Thoracic aorta (tissue), 2 donors: ENCODE data around the gene LTF. TPM values are rescaled to one million over a fixed set of nuclear protein-coding genes. Genes with fewer than 3 reads are reported as not detected.
"Not testable (repeated sequence)": the region's sequence is repeated elsewhere in the genome, so short reads cannot be mapped to it uniquely, and the experiment has no call there.

ENCODE experiments used
- ATAC-seq: fragments of 150-250 bp; one replicate; pipeline ENCODE4 v1.8.0; 2017; ENCODE audit warnings: low read depth; ENCODE audit not compliant: insufficient number of reproducible peaks, low FRiP score
- DNase-seq: peaks from one replicate; pipeline ENCODE4 v3.0.0-alpha.2; 2020; ENCODE audit warnings: low spot score
- H3K27ac ChIP-seq, 2 donors: fragments of 200-600 bp; sonication (generic); 1 replicate in 1 of 2; 2 replicates in 1 of 2; pipeline ENCODE4 v1.5.1; 2016; ENCODE audit warnings: mild to moderate bottlenecking in 2 of 2, moderate library complexity in 2 of 2
- H3K27me3 ChIP-seq: fragments of 200-600 bp; sonication (generic); replicated peaks from 2 replicates; pipeline ENCODE4 v1.6.0; 2016; ENCODE audit warnings: mild to moderate bottlenecking; ENCODE audit not compliant: insufficient read depth
- H3K36me3 ChIP-seq: fragments of 200-600 bp; sonication (generic); one replicate; pipeline ENCODE4 v1.5.1; 2016
- H3K4me1 ChIP-seq, 2 donors: fragments of 200-600 bp; sonication (generic); 1 replicate in 1 of 2; 2 replicates in 1 of 2; pipeline versions ENCODE4 v1.5.1 to v1.6.0; 2016; ENCODE audit warnings: low read depth in 2 of 2, mild to moderate bottlenecking in 1 of 2; ENCODE audit not compliant: control insufficient read depth in 1 of 2
- H3K4me3 ChIP-seq: fragments of 200-600 bp; sonication (generic); 2 replicates; pipeline ENCODE4 v1.5.1; 2016; ENCODE audit warnings: mild to moderate bottlenecking
- H3K9me3 ChIP-seq: fragments of 200-600 bp; sonication (generic); 2 replicates; pipeline ENCODE4 v1.5.1; 2016
- total RNA-seq, 2 donors: library from RNA; depleted of rRNA; stranded (reverse); fragments of >200 nt; gene quantifications; one replicate each; pipeline versions ENCODE4 v1.1.0 to v1.2.3, GENCODE V29; 2016
- TF ChIP-seq, protein P1 (sequence below): fragments of 200-600 bp; sonication (generic); IDR thresholded peaks from one replicate; pipeline ENCODE4 v1.5.1; 2019; ENCODE audit warnings: antibody characterized with exemption

Gene LTF
- total RNA-seq, 2 donors from 2014 or later = 0.28 to 3.0 TPM

DNA sequence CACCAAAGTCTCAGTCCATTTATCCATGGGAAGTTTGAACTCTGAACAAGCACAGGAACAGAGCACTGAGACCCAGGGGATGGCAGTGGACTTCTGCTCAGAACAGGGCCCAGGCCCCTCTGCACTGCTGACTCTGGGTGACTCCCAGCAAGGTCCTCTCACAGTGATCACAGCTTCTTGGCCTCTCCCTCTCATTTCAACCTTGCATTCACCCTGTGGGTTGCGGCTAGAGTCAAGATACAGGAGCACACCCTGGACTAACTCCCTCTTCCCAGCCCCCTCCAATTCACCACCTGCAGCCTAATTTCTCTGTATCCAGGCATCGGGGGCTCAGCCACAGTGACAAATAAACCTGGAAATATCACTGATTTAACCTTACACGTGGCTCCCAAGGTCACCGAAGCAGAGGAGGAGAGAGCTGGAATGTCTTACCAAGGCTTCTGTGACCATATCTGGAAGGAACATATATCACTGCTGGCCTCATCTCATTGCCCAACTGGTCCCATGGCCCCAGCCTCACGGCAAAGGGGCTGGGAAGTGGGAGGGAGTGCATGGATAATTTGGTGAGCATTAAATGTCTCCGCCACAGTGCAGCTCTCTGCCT lies 34.3 kb upstream of the LTF start:
- Histone ChIP-seq H3K27me3 (no peaks in the 10 kb centered on the region), H3K4me1 (no peaks in the 10 kb centered on the region), H3K27ac (no peak overlapping the region), H3K36me3 (no peaks in the 10 kb centered on the region), H3K9me3 (no peaks in the 10 kb centered on the region), H3K4me3 (no peak overlapping the region)
- no peak for ATAC-seq
- no peak for DNase-seq
- TF ChIP-seq, protein P1, sequence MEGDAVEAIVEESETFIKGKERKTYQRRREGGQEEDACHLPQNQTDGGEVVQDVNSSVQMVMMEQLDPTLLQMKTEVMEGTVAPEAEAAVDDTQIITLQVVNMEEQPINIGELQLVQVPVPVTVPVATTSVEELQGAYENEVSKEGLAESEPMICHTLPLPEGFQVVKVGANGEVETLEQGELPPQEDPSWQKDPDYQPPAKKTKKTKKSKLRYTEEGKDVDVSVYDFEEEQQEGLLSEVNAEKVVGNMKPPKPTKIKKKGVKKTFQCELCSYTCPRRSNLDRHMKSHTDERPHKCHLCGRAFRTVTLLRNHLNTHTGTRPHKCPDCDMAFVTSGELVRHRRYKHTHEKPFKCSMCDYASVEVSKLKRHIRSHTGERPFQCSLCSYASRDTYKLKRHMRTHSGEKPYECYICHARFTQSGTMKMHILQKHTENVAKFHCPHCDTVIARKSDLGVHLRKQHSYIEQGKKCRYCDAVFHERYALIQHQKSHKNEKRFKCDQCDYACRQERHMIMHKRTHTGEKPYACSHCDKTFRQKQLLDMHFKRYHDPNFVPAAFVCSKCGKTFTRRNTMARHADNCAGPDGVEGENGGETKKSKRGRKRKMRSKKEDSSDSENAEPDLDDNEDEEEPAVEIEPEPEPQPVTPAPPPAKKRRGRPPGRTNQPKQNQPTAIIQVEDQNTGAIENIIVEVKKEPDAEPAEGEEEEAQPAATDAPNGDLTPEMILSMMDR = no peak

DNA sequence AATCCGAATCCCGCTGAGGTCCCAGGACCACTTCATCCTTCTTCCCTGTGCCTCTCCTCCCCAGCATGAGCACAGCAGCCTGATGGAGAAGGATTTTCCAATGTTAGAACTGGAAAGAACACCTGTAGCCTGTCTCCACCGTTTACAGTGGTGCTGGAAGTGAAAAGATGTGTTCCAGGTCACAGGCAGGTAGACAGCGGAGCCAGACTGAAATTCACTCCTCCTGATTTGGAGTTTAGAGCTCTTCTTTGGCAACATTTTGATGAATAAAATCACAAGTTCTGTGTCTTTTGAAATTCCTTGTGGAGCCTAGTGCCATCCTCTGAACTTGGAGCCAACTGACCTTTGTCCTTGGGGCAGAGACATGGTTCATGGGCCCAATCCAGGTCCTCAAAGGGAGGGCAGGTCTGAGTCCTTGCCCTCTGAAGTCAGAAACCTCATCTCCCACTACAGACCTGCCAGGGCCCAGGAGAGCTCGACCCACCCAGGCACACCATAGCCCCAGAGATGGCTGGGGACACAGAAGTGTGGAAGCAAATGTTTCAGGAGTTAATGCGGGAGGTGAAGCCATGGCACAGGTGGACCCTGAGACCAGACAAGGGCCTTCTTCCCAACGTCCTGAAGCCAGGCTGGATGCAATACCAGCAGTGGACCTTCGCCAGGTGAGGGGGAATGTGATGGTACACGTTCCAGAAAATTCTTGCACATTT lies 33.0 kb upstream of the LTF start, which contains the start of gene RTP3:
RTP3 (plus strand) TSS at position 421 of the 710 bp plus-strand sequence; CDS start at position 508, 87 bp downstream.
- ATAC-seq (no peak), DNase-seq (no peak)
- Histone ChIP-seq H3K4me3 (no peak within 1 kb of the TSS), H3K9me3 (no peaks in the 10 kb centered on the region), H3K27ac (no peak within 1 kb of the TSS), H3K4me1 (no peaks in the 10 kb centered on the region), H3K36me3 (no peaks in the 10 kb centered on the region), H3K27me3 (no peaks in the 10 kb centered on the region)
- TF ChIP-seq, protein P1 = no peak

DNA sequence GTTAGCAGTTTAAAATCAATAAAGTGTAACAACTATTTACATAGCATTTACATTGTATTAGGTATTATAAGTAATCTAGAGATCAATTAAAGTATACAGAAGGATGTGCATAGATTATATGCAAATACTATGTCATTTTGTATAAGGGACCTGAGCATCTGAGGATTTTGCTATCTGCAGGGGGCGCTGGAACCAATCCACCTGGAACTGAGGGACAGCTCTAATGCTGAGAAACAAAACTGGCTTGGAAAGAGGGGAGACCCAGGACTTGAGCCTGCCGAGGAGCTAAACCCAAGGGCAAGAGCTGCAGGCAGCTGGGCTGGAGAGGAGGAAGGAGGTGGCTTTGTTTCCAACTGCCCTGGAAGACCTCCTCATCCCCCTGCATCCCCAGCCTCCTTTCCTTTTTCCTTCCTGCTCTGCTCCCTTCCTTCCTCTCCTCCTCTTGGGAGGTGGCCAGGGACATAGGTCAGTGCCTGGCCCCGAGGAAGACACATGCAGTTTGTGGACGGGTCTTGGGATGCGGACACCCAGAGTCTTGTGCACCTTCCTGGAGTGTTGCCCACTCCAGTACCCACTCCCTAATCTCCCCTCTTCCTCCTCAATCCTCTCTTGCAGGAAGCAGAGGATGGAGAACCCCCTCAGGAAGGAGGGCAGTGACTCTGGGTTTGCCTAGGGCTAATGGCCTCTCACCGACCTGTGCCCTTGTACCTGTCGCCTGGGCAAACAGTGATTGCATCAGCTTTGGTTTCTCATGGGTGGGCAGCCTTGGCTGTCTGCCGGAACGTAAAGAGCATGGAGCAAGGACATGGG lies 32.2 kb upstream of the LTF start:
- Histone ChIP-seq H3K4me3 (no peak overlapping the region), H3K36me3 (no peaks in the 10 kb centered on the region), H3K4me1 (no peaks in the 10 kb centered on the region), H3K27ac (no peak overlapping the region), H3K27me3 (no peaks in the 10 kb centered on the region), H3K9me3 (no peaks in the 10 kb centered on the region)
- ATAC-seq (no peak), DNase-seq (no peak)
- TF ChIP-seq, protein P1 = no peak

DNA sequence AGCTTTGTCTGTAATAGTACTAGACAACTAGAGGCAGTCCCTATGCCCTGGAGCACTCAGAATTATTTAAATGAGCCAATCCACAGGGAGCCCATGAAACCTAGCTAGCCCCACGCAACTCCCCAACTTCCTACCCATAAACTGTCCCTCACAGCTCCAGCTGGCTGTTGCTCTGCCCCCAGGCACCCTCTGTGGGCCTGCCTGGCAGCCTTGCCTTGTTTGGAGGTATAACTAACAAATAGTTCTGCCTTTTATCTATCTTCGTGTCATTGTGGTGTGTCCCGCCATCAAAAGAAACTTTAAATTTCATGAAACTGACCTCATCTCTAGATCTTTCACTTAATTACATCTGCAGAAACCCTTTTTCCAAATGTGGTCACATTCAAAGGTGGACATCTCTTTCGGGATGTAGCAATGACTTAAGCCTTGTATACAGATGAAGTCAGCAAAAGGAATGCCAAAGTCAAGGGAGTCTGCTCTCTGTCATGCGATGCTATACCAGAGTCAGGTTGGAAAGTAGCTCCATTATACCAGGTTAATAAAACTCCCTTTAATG lies 31.3 kb upstream of the LTF start:
- Histone ChIP-seq H3K36me3 (no peaks in the 10 kb centered on the region), H3K4me1 (no peaks in the 10 kb centered on the region), H3K27ac (no peak overlapping the region), H3K4me3 (no peak overlapping the region), H3K27me3 (no peaks in the 10 kb centered on the region), H3K9me3 (no peaks in the 10 kb centered on the region)
- TF ChIP-seq, protein P1 = no peak
- ATAC-seq (no peak), DNase-seq (no peak)

DNA sequence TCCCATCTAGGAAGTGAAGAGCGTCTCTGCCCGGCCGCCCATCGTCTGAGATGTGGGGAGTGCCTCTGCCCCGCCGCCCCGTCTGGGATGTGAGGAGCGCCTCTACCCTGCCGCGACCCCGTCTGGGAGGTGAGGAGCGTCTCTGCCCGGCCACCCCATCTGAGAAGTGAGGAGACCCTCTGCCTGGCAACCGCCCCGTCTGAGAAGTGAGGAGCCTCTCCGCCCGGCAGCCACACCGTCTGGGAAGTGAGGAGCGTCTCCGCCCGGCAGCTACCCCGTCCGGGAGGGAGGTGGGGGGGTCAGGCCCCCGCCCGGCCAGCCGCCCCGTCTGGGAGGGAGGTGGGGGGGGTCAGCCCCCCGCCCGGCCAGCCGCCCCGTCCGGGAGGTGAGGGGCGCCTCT lies 29.8 kb upstream of the LTF start:
- H3K36me3 ChIP-seq, ATAC-seq, H3K27me3 ChIP-seq: not testable (repeated sequence)

More for the DNA sequence above, 29.8 kb upstream of the LTF start:
- not testable (repeated sequence) for H3K9me3 ChIP-seq, H3K4me3 ChIP-seq, DNase-seq, H3K4me1 ChIP-seq, H3K27ac ChIP-seq
